Measurements from ENCODE around the gene DYNLRB1. TPM values are rescaled to one million over a fixed set of nuclear protein-coding genes. Genes with fewer than 3 reads are reported as not detected.

The DYNLRB1 gene
- total and polyA plus RNA-seq, 2 donors (not counting 1 experiment from before 2014, with no cell fraction given): 55.3 to 120 TPM

GRCh38 chr20:34534391-34535165 is 18.4 kb downstream of the DYNLRB1 start:
- TF ChIP-seq EZH2 (IDR thresholded peaks at IDR 0.05; ENCODE audit: borderline replicate concordance, insufficient read depth, low read depth, low read length, poor library complexity, severe bottlenecking): no peak
- TF ChIP-seq CTCF (IDR thresholded peaks at IDR 0.05): no peak
- CTCF ChIA-PET: interaction anchor here (0.6 to 1.0 kb wide), 2 partner anchors 59 to 343 kb away, joined by 3 read pairs; no protein-coding TSS in a partner anchor
- Histone ChIP-seq H3K9me3 (ENCODE audit: control extremely low read depth in 1 of 3, control insufficient read depth in 2 of 3, insufficient read depth in 1 of 3, low read length in 2 of 3) (no peaks in the 10 kb centered on the region), H3K79me2 (ENCODE audit: control insufficient read depth, insufficient read depth, low read length) (peaks cover 12% of the 10 kb centered on the region), H3K4me3 (ENCODE audit: control extremely low read depth in 1 of 5, extremely low read depth in 1 of 5, insufficient read depth in 1 of 5, low read depth in 2 of 5, low read length in 4 of 5) (no peak overlapping the region), H4K20me1 (ENCODE audit: control insufficient read depth, insufficient read depth, low read length, poor library complexity, severe bottlenecking) (peaks cover 36% of the 10 kb centered on the region), H3K9ac (ENCODE audit: low read length) (no peak overlapping the region), H3K36me3 (replicated peaks in 1 of 2; ENCODE audit: control extremely low read depth in 1 of 2, control insufficient read depth in 1 of 2, extremely low read depth in 1 of 2, insufficient read depth in 2 of 2, low read length in 1 of 2) (peaks cover 4 to 68% of the 10 kb centered on the region in 2 experiments), H3K4me1 (ENCODE audit: control insufficient read depth in 2 of 2, insufficient read depth in 2 of 2, low read length in 2 of 2) (no peaks in the 10 kb centered on the region), H3K27me3 (replicated peaks in 1 of 4; ENCODE audit: control extremely low read depth in 1 of 4, control insufficient read depth in 3 of 4, insufficient read depth in 4 of 4, low read length in 3 of 4) (no peaks in the 10 kb centered on the region), H3K27ac (ENCODE audit: low read length in 2 of 2) (no peak overlapping the region), H3K4me2 (replicated peaks; ENCODE audit: low read depth, low read length, poor library complexity, severe bottlenecking) (no peak overlapping the region), H2AFZ (ENCODE audit: insufficient read depth, low read depth, low read length, poor library complexity, severe bottlenecking) (no peak overlapping the region)
- Mint-ChIP-seq H3K27me3 (no peaks in the 10 kb centered on the region), H3K9me3 (ENCODE audit: insufficient read depth) (no peaks in the 10 kb centered on the region), H3K4me3 (no peak overlapping the region), H3K4me1 (peaks cover 5% of the 10 kb centered on the region), H3K27ac (no peak overlapping the region)
- POLR2A ChIA-PET: no interaction called here
- ATAC-seq (ENCODE audit: low read depth) (no peak), DNase-seq (no peak)
- 100% methylated on average over 13 of the region's 15 CpGs for WGBS (ENCODE audit: insufficient coverage)
- intact Hi-C loops (cut with micrococcal nuclease): loop anchor here (5.0 kb wide), 1 partner anchor 222 kb away; no protein-coding TSS in a partner anchor

DNA sequence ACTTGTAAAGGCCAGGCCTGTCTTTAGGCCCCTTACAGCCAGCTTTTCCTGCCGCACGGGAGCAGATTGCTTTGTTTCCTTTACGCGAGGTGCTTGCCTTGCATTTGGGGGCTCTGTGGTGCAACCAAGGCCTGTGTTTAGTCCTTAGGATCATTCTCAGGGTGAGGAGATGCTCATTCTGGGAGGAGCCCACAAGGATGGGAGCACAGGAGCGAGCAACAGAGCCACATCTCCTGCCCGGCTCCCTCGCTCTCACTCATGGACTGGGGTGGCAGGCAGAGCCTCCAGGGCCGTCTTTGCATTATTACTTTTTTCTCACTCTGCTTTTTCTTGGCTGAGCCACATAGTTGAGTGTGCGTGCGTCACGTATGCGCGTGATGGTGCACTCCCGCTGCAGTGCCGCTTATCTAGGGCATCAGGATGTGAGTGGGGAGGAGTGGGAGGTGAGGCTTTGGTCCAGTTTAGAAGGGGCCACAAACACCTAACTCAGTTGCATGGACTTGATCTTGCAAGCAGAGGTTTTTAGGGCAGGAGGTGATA is 19.1 kb downstream of the DYNLRB1 start:
- Histone ChIP-seq H3K9me3 (ENCODE audit: control extremely low read depth in 1 of 3, control insufficient read depth in 2 of 3, insufficient read depth in 1 of 3, low read length in 2 of 3) (no peaks in the 10 kb centered on the region), H3K27me3 (replicated peaks in 1 of 4; ENCODE audit: control extremely low read depth in 1 of 4, control insufficient read depth in 3 of 4, insufficient read depth in 4 of 4, low read length in 3 of 4) (no peaks in the 10 kb centered on the region), H3K4me3 (ENCODE audit: control extremely low read depth in 1 of 5, extremely low read depth in 1 of 5, insufficient read depth in 1 of 5, low read depth in 2 of 5, low read length in 4 of 5) (no peak overlapping the region), H3K27ac (ENCODE audit: low read length in 2 of 2) (no peak overlapping the region), H2AFZ (ENCODE audit: insufficient read depth, low read depth, low read length, poor library complexity, severe bottlenecking) (no peak overlapping the region), H3K4me2 (replicated peaks; ENCODE audit: low read depth, low read length, poor library complexity, severe bottlenecking) (no peak overlapping the region), H3K4me1 (ENCODE audit: control insufficient read depth in 2 of 2, insufficient read depth in 2 of 2, low read length in 2 of 2) (no peaks in the 10 kb centered on the region), H3K79me2 (ENCODE audit: control insufficient read depth, insufficient read depth, low read length) (peaks cover 7% of the 10 kb centered on the region), H3K36me3 (replicated peaks in 1 of 2; ENCODE audit: control extremely low read depth in 1 of 2, control insufficient read depth in 1 of 2, extremely low read depth in 1 of 2, insufficient read depth in 2 of 2, low read length in 1 of 2) (peaks cover 4 to 66% of the 10 kb centered on the region in 2 experiments), H3K9ac (ENCODE audit: low read length) (no peak overlapping the region), H4K20me1 (ENCODE audit: control insufficient read depth, insufficient read depth, low read length, poor library complexity, severe bottlenecking) (peaks cover 28% of the 10 kb centered on the region)
- TF ChIP-seq EZH2 (IDR thresholded peaks at IDR 0.05; ENCODE audit: borderline replicate concordance, insufficient read depth, low read depth, low read length, poor library complexity, severe bottlenecking) (no peak), CTCF (IDR thresholded peaks at IDR 0.05) (no peak)
- no peak overlapping the region for H3K27ac Mint-ChIP-seq
- H3K9me3 Mint-ChIP-seq (ENCODE audit: insufficient read depth): no peaks in the 10 kb centered on the region
- intact Hi-C loops (cut with micrococcal nuclease): loop anchor here (5.0 kb wide), 1 partner anchor 223 kb away; no protein-coding TSS in a partner anchor
- 98% methylated on average over 14 of the region's 15 CpGs for WGBS (ENCODE audit: insufficient coverage)
- H3K27me3 Mint-ChIP-seq: no peaks in the 10 kb centered on the region
- ChIA-PET POLR2A (no interaction called here), CTCF (interaction anchor here (0.6 to 5.0 kb wide), 3 partner anchors 19 to 344 kb away, joined by 3 to 89 read pairs (median 15); partner anchors contain the start of gene DYNLRB1)
- no peak for ATAC-seq (ENCODE audit: low read depth)
- H3K4me3 Mint-ChIP-seq: no peak overlapping the region
- peaks cover 5% of the 10 kb centered on the region for H3K4me1 Mint-ChIP-seq
- DNase-seq: no peak

Data from B cell (primary cell).